H1 (cell line): Measurements from ENCODE around the gene METTL18. TPM values are rescaled to one million over a fixed set of nuclear protein-coding genes. Genes with fewer than 3 reads are reported as not detected.
A peak's percentile ranks its signal among the peaks of the same experiment; 100 is the strongest.

Source experiments
- CTCF ChIA-PET: fragments of 300-600 bp; sonication (Branson Sonifier 250); formaldehyde crosslinking; loops from one replicate; lab custom pipeline; 2021; ENCODE audit not compliant: partially characterized antibody; lab: Charles Lee
- POLR2A ChIA-PET: fragments of 300-600 bp; sonication (Branson Sonifier 250); formaldehyde crosslinking; loops from one replicate; lab custom pipeline; 2021; ENCODE audit warnings: inconsistent platforms; ENCODE audit not compliant: partially characterized antibody; lab: Charles Lee
- DNase-seq, 2 experiments: peaks; one replicate each; pipeline versions ENCODE4 v3.0.0 to v3.0.0-alpha.2; 2010 to 2022; ENCODE audit warnings: low spot score in 2 of 2, low read depth in 1 of 2, mixed read lengths in 1 of 2
- FAIRE-seq: peaks from 2 replicates; lab custom pipeline; 2011; peaks lifted over from hg19 to GRCh38; lab: Jason Lieb, UNC
- H2AFZ ChIP-seq: 2 replicates; pipeline ENCODE4 v1.8.1; 2012; ENCODE audit warnings: low read length, inconsistent platforms
- H2AK5ac ChIP-seq: 2 replicates; pipeline ENCODE4 v1.6.1; 2013; ENCODE audit warnings: low read depth, low read length
- H2BK120ac ChIP-seq: replicated peaks from 2 replicates; pipeline ENCODE3; 2013; ENCODE audit warnings: low read depth, low read length, inconsistent platforms
- H2BK12ac ChIP-seq: 2 replicates; pipeline ENCODE4 v1.6.1; 2013; ENCODE audit warnings: low read depth, low read length
- H2BK15ac ChIP-seq: 2 replicates; pipeline ENCODE4 v1.6.1; 2013; ENCODE audit warnings: low read length
- H2BK20ac ChIP-seq: 2 replicates; pipeline ENCODE4 v1.6.1; 2013; ENCODE audit warnings: low read length
- H2BK5ac ChIP-seq: 2 replicates; pipeline ENCODE4 v1.6.1; 2013; ENCODE audit warnings: low read depth, low read length
- H3K14ac ChIP-seq: 2 replicates; pipeline ENCODE4 v1.6.1; 2013; ENCODE audit warnings: inconsistent platforms; ENCODE audit not compliant: insufficient read length
- H3K18ac ChIP-seq: 2 replicates; pipeline ENCODE4 v1.6.1; 2013; ENCODE audit warnings: low read length; ENCODE audit errors: extremely low read depth
- H3K23ac ChIP-seq: 2 replicates; pipeline ENCODE4 v1.6.1; 2013; ENCODE audit warnings: inconsistent platforms; ENCODE audit not compliant: insufficient read length
- H3K23me2 ChIP-seq: 2 replicates; pipeline ENCODE4 v1.6.1; 2013; ENCODE audit warnings: low read depth, low read length
- H3K27ac ChIP-seq: 2 replicates; pipeline ENCODE4 v1.6.1; 2011; ENCODE audit warnings: low read depth, low read length, inconsistent platforms
- H3K27me3 ChIP-seq, 4 experiments: replicated peaks in 1 of 4; 1 replicate in 1 of 4; 2 replicates in 3 of 4; pipeline versions ENCODE4 v1.6.1 to v1.8.1; 2011 to 2013; ENCODE audit warnings: low read length in 3 of 4, mild to moderate bottlenecking in 3 of 4, inconsistent platforms in 2 of 4, mixed read lengths in 2 of 4, moderate library complexity in 1 of 4; ENCODE audit not compliant: control insufficient read depth in 3 of 4, insufficient read depth in 3 of 4; ENCODE audit errors: extremely low read depth in 1 of 4
- H3K36me3 ChIP-seq, 4 experiments: 2 replicates each; pipeline versions ENCODE4 v1.6.1 to v1.8.1; 2011 to 2013; ENCODE audit warnings: mild to moderate bottlenecking in 4 of 4, low read length in 3 of 4, moderate library complexity in 2 of 4, control low read depth in 1 of 4, inconsistent platforms in 1 of 4; ENCODE audit not compliant: insufficient read depth in 4 of 4, control insufficient read depth in 2 of 4
- H3K4ac ChIP-seq: replicated peaks from 2 replicates; pipeline ENCODE3; 2013; ENCODE audit warnings: low read length, low read depth, mixed read lengths, inconsistent platforms; ENCODE audit not compliant: insufficient read length
- H3K4me1 ChIP-seq, 4 experiments: replicated peaks in 1 of 4; 1 replicate in 1 of 4; 2 replicates in 3 of 4; pipeline versions ENCODE4 v1.6.1 to v1.8.1; 2011 to 2013; ENCODE audit warnings: low read length in 3 of 4, inconsistent platforms in 2 of 4, mixed read lengths in 1 of 4; ENCODE audit not compliant: insufficient read depth in 4 of 4, control insufficient read depth in 3 of 4
- H3K4me2 ChIP-seq, 2 experiments: 2 replicates each; pipeline versions ENCODE4 v1.6.1 to v1.8.1; 2011 to 2013; ENCODE audit warnings: low read depth in 2 of 2, low read length in 2 of 2, control low read depth in 1 of 2, inconsistent platforms in 1 of 2, mild to moderate bottlenecking in 1 of 2; ENCODE audit not compliant: insufficient read depth in 1 of 2
- H3K4me3 ChIP-seq, 4 experiments: fragments of 200-600, 300-600 bp in 1 of 4; sonication (generic), shearing (Covaris generic), sonication (Bioruptor Twin) in 1 of 4; 2 replicates each; pipeline versions ENCODE4 v1.5.1 to v1.8.1; 2011 to 2016; ENCODE audit warnings: low read length in 4 of 4, low read depth in 3 of 4, control low read depth in 2 of 4, inconsistent platforms in 2 of 4, mild to moderate bottlenecking in 2 of 4, mixed read lengths in 1 of 4, moderate library complexity in 1 of 4; ENCODE audit not compliant: insufficient read depth in 2 of 4; ENCODE audit errors: extremely low read depth in 1 of 4
- H3K56ac ChIP-seq: replicated peaks from 2 replicates; pipeline ENCODE3; 2013; ENCODE audit warnings: low read depth, mild to moderate bottlenecking, mixed read lengths, low read length, inconsistent platforms; ENCODE audit not compliant: insufficient read length
- H3K79me1 ChIP-seq: 2 replicates; pipeline ENCODE4 v1.6.1; 2013; ENCODE audit warnings: low read depth, low read length, control low read depth
- H3K79me2 ChIP-seq, 2 experiments: 2 replicates each; pipeline versions ENCODE4 v1.6.1 to v1.8.1; 2012 to 2013; ENCODE audit warnings: low read length in 2 of 2, mild to moderate bottlenecking in 2 of 2, inconsistent platforms in 1 of 2; ENCODE audit not compliant: insufficient read depth in 2 of 2, control insufficient read depth in 1 of 2
- H3K9ac ChIP-seq, 4 experiments: replicated peaks in 1 of 4; 1 replicate in 1 of 4; 2 replicates in 3 of 4; pipeline versions ENCODE4 v1.6.1 to v1.8.1; 2011 to 2013; ENCODE audit warnings: low read depth in 3 of 4, low read length in 3 of 4, control low read depth in 2 of 4, mild to moderate bottlenecking in 2 of 4, moderate library complexity in 2 of 4, inconsistent platforms in 1 of 4; ENCODE audit errors: extremely low read depth in 1 of 4
- H3K9me3 ChIP-seq, 2 experiments: 2 replicates each; pipeline versions ENCODE4 v1.6.1 to v1.8.1; 2012 to 2013; ENCODE audit warnings: mild to moderate bottlenecking in 2 of 2, moderate library complexity in 2 of 2, control low read depth in 1 of 2, inconsistent platforms in 1 of 2, low read depth in 1 of 2, low read length in 1 of 2, mixed read lengths in 1 of 2; ENCODE audit not compliant: insufficient read depth in 2 of 2
- H4K20me1 ChIP-seq, 2 experiments: replicated peaks in 1 of 2; 2 replicates each; pipeline versions ENCODE3 to v1.8.1; 2011 to 2013; ENCODE audit warnings: inconsistent platforms in 2 of 2, low read length in 2 of 2, mild to moderate bottlenecking in 1 of 2; ENCODE audit not compliant: insufficient read depth in 2 of 2, control insufficient read depth in 1 of 2
- H4K5ac ChIP-seq: 2 replicates; pipeline ENCODE4 v1.6.1; 2013; ENCODE audit warnings: low read length, low read depth, mixed read lengths, inconsistent platforms; ENCODE audit not compliant: insufficient read length
- H4K8ac ChIP-seq: 2 replicates; pipeline ENCODE4 v1.8.0; 2013; ENCODE audit warnings: mild to moderate bottlenecking, moderate library complexity, low read length, inconsistent platforms; ENCODE audit not compliant: insufficient read depth; ENCODE audit errors: extremely low read depth
- H4K91ac ChIP-seq: replicated peaks from 2 replicates; pipeline ENCODE3; 2013; ENCODE audit warnings: low read length, mixed read lengths, inconsistent platforms; ENCODE audit not compliant: insufficient read length
- KDM4A ChIP-seq: IDR thresholded peaks from one replicate; pipeline ENCODE4 v1.7.1; 2012; ENCODE audit warnings: low read depth, mild to moderate bottlenecking, moderate library complexity, low read length, inconsistent platforms; ENCODE audit not compliant: severe bottlenecking
- KDM5A ChIP-seq: fragments of 200-600 bp; IDR thresholded peaks from 2 replicates; pipeline ENCODE4 v1.7.1; 2012; ENCODE audit warnings: mild to moderate bottlenecking, low read length, inconsistent platforms, mixed read lengths
- NRF1 ChIP-seq: IDR thresholded peaks from 2 replicates; pipeline ENCODE4 v1.6.1; 2011; ENCODE audit warnings: mild to moderate bottlenecking, low read depth, low read length, improper control_type of control experiment
- RAD21 ChIP-seq, 2 experiments: IDR thresholded peaks in 1 of 2; conservative IDR thresholded peaks in 1 of 2; 2 replicates each; pipeline ENCODE4 v1.6.1; 2011; ENCODE audit warnings: low read depth in 2 of 2, low read length in 2 of 2, improper control_type of control experiment in 1 of 2, inconsistent platforms in 1 of 2, mild to moderate bottlenecking in 1 of 2, moderate library complexity in 1 of 2
- RNF2 ChIP-seq: fragments of 200-900, 300-1000 bp; sonication (generic); IDR thresholded peaks from 2 replicates; pipeline ENCODE4 v1.7.1; 2016; ENCODE audit warnings: borderline replicate concordance, low read depth, mild to moderate bottlenecking, antibody characterized with exemption, low read length; ENCODE audit not compliant: poor library complexity, severe bottlenecking; ENCODE audit errors: missing control alignments
- SRF ChIP-seq: IDR thresholded peaks from 2 replicates; pipeline ENCODE4 v1.6.1; 2011; ENCODE audit warnings: mild to moderate bottlenecking, low read depth, low read length, moderate library complexity
- TAF7 ChIP-seq: optimal IDR thresholded peaks from 2 replicates; pipeline ENCODE3; 2011; ENCODE audit warnings: low read depth, mild to moderate bottlenecking, inconsistent platforms, low read length, moderate library complexity, borderline replicate concordance
- TCF12 ChIP-seq: IDR thresholded peaks from 2 replicates; pipeline ENCODE4 v1.6.1; 2011; ENCODE audit warnings: low read depth, mild to moderate bottlenecking, low read length
- USF2 ChIP-seq: IDR thresholded peaks from 2 replicates; pipeline ENCODE4 v1.6.1; 2011; ENCODE audit warnings: low read length, improper control_type of control experiment
- WGBS, 2 experiments: shearing (Covaris generic) in 1 of 2; methylation state at CpG; one replicate each; pipeline versions ENCODE4 v1.1.6 to v1.1.7; 2013 to 2015; ENCODE audit warnings: low lambda C conversion rate in 2 of 2, mixed read lengths in 2 of 2, inconsistent platforms in 1 of 2, low coverage in 1 of 2, missing lambda C conversion rate in 1 of 2; ENCODE audit not compliant: insufficient replicate concordance in 2 of 2, insufficient coverage in 1 of 2, insufficient read length in 1 of 2; ENCODE audit errors: extremely low coverage in 1 of 2, missing lambda C conversion rate in 1 of 2; 5-methylcytosine and 5-hydroxymethylcytosine counted together
- polyA plus RNA-seq, 7 experiments: library from polyadenylated mRNA; depleted of rRNA in 3 of 7; stranded (reverse) in 5 of 7; unstranded in 2 of 7; fragments of >200 nt in 5 of 7; fragments of 200-250 nt in 2 of 7; gene quantifications; 1 replicate in 5 of 7; 2 replicates in 1 of 7; 4 replicates in 1 of 7; pipeline versions ENCODE4 v1.2.1 to v1.2.3, GENCODE V29; 2011 to 2013; ENCODE audit warnings: missing spikeins in 2 of 7, mixed read lengths in 2 of 7
- total RNA-seq: library from RNA; stranded (reverse); fragmentation: NEBNext Ultra II Directional; extraction: Animal tissue kit (Norgen Biotek cat#: 25700); gene quantifications from 2 replicates; pipeline ENCODE4 v1.2.1, GENCODE V29; 2021
- TF ChIP-seq, protein P1 (sequence below): IDR thresholded peaks from 2 replicates; pipeline ENCODE4 v1.6.1; 2012; ENCODE audit warnings: inconsistent platforms

METTL18 gene
- total and polyA plus RNA-seq, 2 of the 8 experiments (the other 6 are each of a cell fraction or from before 2014, with no cell fraction given) = 1.4 to 7.6 TPM

DNA sequence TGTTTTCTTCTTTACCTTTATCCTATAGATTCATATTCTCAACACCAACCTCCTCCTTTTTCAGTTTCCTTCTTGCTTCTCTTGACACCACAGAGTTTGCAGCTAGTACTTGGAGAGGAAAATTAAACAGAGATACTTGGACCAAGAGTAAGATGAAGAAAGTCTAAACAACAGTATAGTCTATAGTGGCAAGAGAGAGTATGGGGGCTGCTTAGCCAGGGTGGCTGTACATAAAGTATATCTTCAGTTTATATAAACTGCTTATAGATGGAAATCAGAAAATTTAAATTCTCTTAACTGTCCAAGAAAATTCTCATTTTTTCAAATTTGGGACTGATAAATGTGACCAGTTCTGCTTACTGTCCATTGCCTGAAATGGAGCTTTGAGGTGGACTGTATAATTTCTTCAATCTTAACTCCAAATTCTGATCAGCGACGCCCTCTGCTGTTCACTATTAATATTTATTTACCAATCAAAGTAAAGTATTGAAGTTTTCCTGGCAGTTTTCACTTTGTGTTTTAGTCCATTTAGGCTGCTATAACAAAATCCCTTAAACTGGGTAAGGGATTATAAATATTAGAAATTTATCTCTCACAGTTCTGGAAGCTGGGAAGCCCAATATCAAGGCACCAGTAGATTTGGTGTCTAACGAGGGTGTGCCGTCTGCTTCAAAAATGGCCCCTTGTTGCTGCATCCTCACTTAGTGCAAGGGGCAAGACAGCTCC, 14.8 kb upstream of the METTL18 start:
- Histone ChIP-seq H2AK5ac (no peak overlapping the region), H3K79me2 (no peaks in the 10 kb centered on the region), H3K4me3 (no peak overlapping the region), H3K36me3 (peaks cover 2 to 57% (median 15%) of the 10 kb centered on the region in 4 experiments; a peak in 7 of 8 replicates), H3K27me3 (no peaks in the 10 kb centered on the region), H3K23ac (no peak overlapping the region), H2BK20ac (no peak overlapping the region), H4K5ac (no peak overlapping the region), H4K20me1 (peaks cover 2% of the 10 kb centered on the region in 2 experiments), H2BK12ac (no peak overlapping the region), H3K4ac (no peak overlapping the region), H3K4me2 (no peak overlapping the region), H3K56ac (no peak overlapping the region), H3K18ac (no peak overlapping the region), H2AFZ (no peak overlapping the region), H4K91ac (no peak overlapping the region), H3K27ac (no peak overlapping the region), H3K23me2 (no peaks in the 10 kb centered on the region), H3K4me1 (no peaks in the 10 kb centered on the region), H3K14ac (no peak overlapping the region), H4K8ac (no peak overlapping the region), H2BK120ac (no peak overlapping the region), H3K9ac (no peak overlapping the region), H3K9me3 (no peaks in the 10 kb centered on the region), H2BK15ac (no peak overlapping the region), H3K79me1 (no peaks in the 10 kb centered on the region; the same call in 1 of the 2 replicates), H2BK5ac (no peak overlapping the region)
- FAIRE-seq (no peak), DNase-seq (no peak)
- POLR2A ChIA-PET = interaction anchor here (0.8 kb wide), 1 partner anchor 263 kb away, joined by 4 read pairs; no protein-coding TSS in a partner anchor
- WGBS, 2 experiments = 58% methylated on average over 4 of the region's 4 CpGs; no CpG with 5 or more reads in 1 of the 2 experiments
- CTCF ChIA-PET = interaction anchor here (0.7 to 2.9 kb wide), 33 partner anchors 10 to 429 kb away, joined by 3 to 27 read pairs (median 4); partner anchors contain the start of genes F5, METTL18 and SELE
- TF ChIP-seq, protein P1, sequence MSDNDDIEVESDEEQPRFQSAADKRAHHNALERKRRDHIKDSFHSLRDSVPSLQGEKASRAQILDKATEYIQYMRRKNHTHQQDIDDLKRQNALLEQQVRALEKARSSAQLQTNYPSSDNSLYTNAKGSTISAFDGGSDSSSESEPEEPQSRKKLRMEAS = no peak
- TF ChIP-seq NRF1 (no peak), SRF (no peak), KDM4A (no peak), RAD21 (IDR thresholded peaks at IDR 0.05 in 1 of 2, conservative IDR thresholded peaks at IDR 0.05 in 1 of 2; ENCODE audit: low read depth in 2 of 2, low read length in 2 of 2) (peak; percentile 58 to 62), USF2 (no peak), TAF7 (no peak), KDM5A (no peak), TCF12 (no peak), RNF2 (no peak)
